Liver (tissue), 9 donors: ENCODE results near the gene ETF1. TPM values are rescaled to one million over a fixed set of nuclear protein-coding genes. Genes with fewer than 3 reads are reported as not detected.
A peak's percentile ranks its signal among the peaks of the same experiment; 100 is the strongest.

Experiments used
- DNase-seq: peaks from one replicate; pipeline ENCODE4 v3.0.0-alpha.2; 2017; ENCODE audit warnings: low spot score
- H3K27ac ChIP-seq, 2 donors: one replicate each; pipeline ENCODE4 v1.7.0; 2013; ENCODE audit warnings: inconsistent platforms in 2 of 2, low read length in 2 of 2, control low read depth in 1 of 2, low read depth in 1 of 2, mild to moderate bottlenecking in 1 of 2
- H3K27me3 ChIP-seq, 4 donors: one replicate each; pipeline versions ENCODE4 v1.6.1 to v1.7.0; 2013; ENCODE audit warnings: low read length in 3 of 4, inconsistent platforms in 1 of 4, mild to moderate bottlenecking in 1 of 4, moderate library complexity in 1 of 4; ENCODE audit not compliant: control insufficient read depth in 4 of 4, insufficient read depth in 4 of 4
- H3K36me3 ChIP-seq, 4 donors: one replicate each; pipeline versions ENCODE4 v1.6.1 to v1.7.0; 2013; ENCODE audit warnings: low read length in 3 of 4, mild to moderate bottlenecking in 3 of 4, low read depth in 1 of 4, moderate library complexity in 1 of 4; ENCODE audit not compliant: control insufficient read depth in 4 of 4, insufficient read depth in 3 of 4
- H3K4me1 ChIP-seq, 4 donors: one replicate each; pipeline versions ENCODE4 v1.6.1 to v1.7.0; 2013; ENCODE audit warnings: low read length in 3 of 4, mild to moderate bottlenecking in 3 of 4, moderate library complexity in 1 of 4; ENCODE audit not compliant: control insufficient read depth in 4 of 4, insufficient read depth in 4 of 4
- H3K4me3 ChIP-seq, 3 donors: one replicate each; pipeline versions ENCODE4 v1.6.1 to v1.7.0; 2013; ENCODE audit warnings: low read length in 3 of 3, control low read depth in 1 of 3, low read depth in 1 of 3, mild to moderate bottlenecking in 1 of 3
- H3K9ac ChIP-seq, 2 donors: one replicate each; pipeline ENCODE4 v1.7.0; 2013; ENCODE audit warnings: low read length in 2 of 2, mild to moderate bottlenecking in 2 of 2, moderate library complexity in 2 of 2, control low read depth in 1 of 2, low read depth in 1 of 2
- H3K9me3 ChIP-seq, 4 donors: one replicate each; pipeline versions ENCODE4 v1.6.1 to v1.7.0; 2013; ENCODE audit warnings: low read length in 3 of 4; ENCODE audit not compliant: control insufficient read depth in 4 of 4
- FOXA1 ChIP-seq: IDR thresholded peaks from 2 replicates; pipeline ENCODE4 v1.6.1; 2016; ENCODE audit warnings: antibody characterized with exemption
- FOXA2 ChIP-seq: IDR thresholded peaks from 2 replicates; pipeline ENCODE4 v1.6.1; 2016; ENCODE audit warnings: antibody characterized with exemption
- GABPA ChIP-seq, 2 donors: IDR thresholded peaks in 1 of 2; conservative IDR thresholded peaks in 1 of 2; 2 replicates each; pipeline ENCODE4 v1.6.1; 2016; ENCODE audit warnings: antibody characterized with exemption in 2 of 2, mild to moderate bottlenecking in 1 of 2, moderate library complexity in 1 of 2
- HNF4A ChIP-seq, 2 donors: conservative IDR thresholded peaks; 2 replicates each; pipeline ENCODE4 v1.6.1; 2016; ENCODE audit warnings: antibody characterized with exemption in 2 of 2, mild to moderate bottlenecking in 2 of 2
- HNF4G ChIP-seq: IDR thresholded peaks from 2 replicates; pipeline ENCODE4 v1.6.1; 2016; ENCODE audit warnings: antibody characterized with exemption
- JUND ChIP-seq, 2 donors: IDR thresholded peaks; 2 replicates each; pipeline ENCODE4 v1.6.1; 2016; ENCODE audit warnings: antibody characterized with exemption in 2 of 2
- NR2F2 ChIP-seq: IDR thresholded peaks from 2 replicates; pipeline ENCODE4 v1.6.1; 2016; ENCODE audit warnings: antibody characterized with exemption
- RXRA ChIP-seq, 2 donors: IDR thresholded peaks; 2 replicates each; pipeline ENCODE4 v1.6.1; 2017 to 2018; ENCODE audit warnings: antibody characterized with exemption in 2 of 2, mild to moderate bottlenecking in 1 of 2
- SP1 ChIP-seq: IDR thresholded peaks from 2 replicates; pipeline ENCODE4 v1.6.1; 2018; ENCODE audit warnings: antibody characterized with exemption, mild to moderate bottlenecking
- TAF1 ChIP-seq: conservative IDR thresholded peaks from 2 replicates; pipeline ENCODE4 v1.6.1; 2016; ENCODE audit warnings: antibody characterized with exemption, mild to moderate bottlenecking
- YY1 ChIP-seq: IDR thresholded peaks from 2 replicates; pipeline ENCODE4 v1.6.1; 2016; ENCODE audit warnings: antibody characterized with exemption, mild to moderate bottlenecking
- ZBTB33 ChIP-seq: IDR thresholded peaks from 2 replicates; pipeline ENCODE4 v1.6.1; 2016; ENCODE audit warnings: antibody characterized with exemption
- WGBS: extraction: QIAGEN DNeasy Blood & Tissue Kit; methylation state at CpG from one replicate; pipeline ENCODE4 v1.1.7; 2013; 5-methylcytosine and 5-hydroxymethylcytosine counted together
- polyA plus RNA-seq, 2 donors: library from polyadenylated mRNA; stranded (reverse) in 1 of 2; unstranded in 1 of 2; fragments of 200-250 nt in 1 of 2; fragments of >200 nt in 1 of 2; fragmentation: Nextera tagmentation in 1 of 2; extraction: Ambion mirVana in 1 of 2; gene quantifications; one replicate each; pipeline versions ENCODE4 v1.2.1 to v1.2.3, GENCODE V29; 2013 to 2015
- total RNA-seq, 2 donors: library from RNA; depleted of rRNA; stranded (reverse); fragments of >200 nt; gene quantifications; one replicate each; pipeline ENCODE4 v1.2.3, GENCODE V29; 2014
- TF ChIP-seq, protein P1 (sequence below): IDR thresholded peaks from 2 replicates; pipeline ENCODE4 v1.6.1; 2016; ENCODE audit warnings: antibody characterized with exemption
- donor health status: healthy.
- donor health status: healthy.
- donor health status: healthy.
- donor health status: healthy.
- donor health status: healthy.

ETF1 gene
- total and polyA plus RNA-seq, 4 donors, result 21.7 to 39.7 (median 31.1) TPM

DNA sequence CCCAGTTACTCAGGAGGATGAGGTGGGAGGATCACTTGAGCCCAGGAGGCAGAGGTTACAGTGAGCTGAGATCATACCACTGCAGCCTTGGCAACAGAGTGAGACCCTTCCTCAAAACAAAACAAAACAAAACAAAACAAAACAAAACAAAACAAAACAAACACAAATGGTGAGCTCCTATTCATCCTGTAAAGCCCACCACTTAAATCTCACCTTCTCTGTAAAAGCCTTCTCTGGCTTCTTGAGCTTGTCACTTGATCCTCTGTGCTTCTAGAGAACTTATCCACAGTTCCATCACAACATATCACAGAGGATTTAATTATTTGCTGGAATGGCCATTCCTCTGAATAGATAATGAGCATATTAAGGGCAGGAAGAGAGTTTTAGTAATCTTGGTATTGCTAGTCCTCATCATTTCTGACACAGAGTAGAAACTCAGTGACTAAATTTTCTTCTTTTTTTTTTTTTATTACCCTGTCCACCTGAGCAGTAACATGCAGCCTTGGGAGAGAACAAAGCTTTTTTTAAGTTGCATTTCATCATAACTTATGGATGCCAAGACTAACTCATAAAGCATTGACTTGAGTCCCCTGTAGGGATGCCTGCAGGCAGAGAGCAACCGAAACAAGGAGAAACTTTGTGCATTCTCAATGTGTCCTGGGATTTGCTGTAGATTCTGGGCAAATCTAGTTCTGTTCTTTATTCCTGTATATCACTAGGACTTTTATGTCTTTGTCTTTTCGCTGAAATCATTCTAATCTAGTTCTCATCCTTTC, 45.2 kb upstream of the ETF1 start:
- no peak for DNase-seq
- TF ChIP-seq FOXA2 (no peak), YY1 (no peak), JUND (IDR thresholded peaks at IDR 0.05) (no peak), ZBTB33 (no peak), FOXA1 (no peak)
- Histone ChIP-seq H3K27me3 (no peaks in the 10 kb centered on the region), H3K4me1 (peaks cover 0 to 20% (median 11%) of the 10 kb centered on the region in 4 donors), H3K9ac (no peak overlapping the region), H3K27ac (no peak overlapping the region), H3K9me3 (no peaks in the 10 kb centered on the region), H3K36me3 (no peaks in the 10 kb centered on the region), H3K4me3 (no peak overlapping the region)
- WGBS, result 92% methylated on average over 2 of the region's 2 CpGs

DNA sequence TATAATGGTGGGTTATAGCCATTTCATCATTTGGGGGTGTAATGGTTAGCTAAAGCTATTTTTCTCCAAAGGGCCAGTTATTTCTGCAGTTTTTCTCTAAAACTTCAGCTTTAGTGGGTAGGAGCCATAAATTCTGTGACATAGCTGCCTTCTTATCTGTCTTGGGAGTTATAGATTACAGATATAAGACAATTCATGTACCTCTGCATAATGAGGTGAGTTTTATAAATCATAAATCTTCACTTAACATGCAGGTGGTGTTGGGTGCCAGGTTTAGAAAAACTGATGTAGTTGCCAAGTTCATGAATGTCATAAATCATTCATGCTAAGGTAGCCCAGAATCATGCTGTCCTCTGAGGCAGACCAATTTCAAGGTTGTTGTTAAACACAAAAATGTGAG, 42.1 kb upstream of the ETF1 start:
- TF ChIP-seq, protein P1, sequence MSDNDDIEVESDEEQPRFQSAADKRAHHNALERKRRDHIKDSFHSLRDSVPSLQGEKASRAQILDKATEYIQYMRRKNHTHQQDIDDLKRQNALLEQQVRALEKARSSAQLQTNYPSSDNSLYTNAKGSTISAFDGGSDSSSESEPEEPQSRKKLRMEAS, result no peak
- TF ChIP-seq TAF1 (no peak), RXRA (IDR thresholded peaks at IDR 0.05) (no peak)
- H3K36me3 ChIP-seq, result no peaks in the 10 kb centered on the region
- H3K4me3 ChIP-seq, result no peak overlapping the region
- DNase-seq, result no peak
- no peaks in the 10 kb centered on the region for H3K27me3 ChIP-seq
- H3K9me3 ChIP-seq, result no peaks in the 10 kb centered on the region
- peaks cover 0 to 20% (median 11%) of the 10 kb centered on the region in 4 donors for H3K4me1 ChIP-seq
- no peak overlapping the region for H3K27ac ChIP-seq
- no peak overlapping the region for H3K9ac ChIP-seq

- no peak for DNase-seq
- H3K9me3 ChIP-seq, result no peaks in the 10 kb centered on the region
- 49% methylated on average over 8 of the region's 8 CpGs for WGBS
- H3K4me3 ChIP-seq, result no peak overlapping the region
- H3K4me1 ChIP-seq, result peaks cover 0 to 20% (median 11%) of the 10 kb centered on the region in 4 donors
- TF ChIP-seq HNF4G, result peak; percentile 32
- TF ChIP-seq NR2F2, result no peak
- peak in 1 of 2 donors; percentile 32 for TF ChIP-seq RXRA (IDR thresholded peaks at IDR 0.05)
- TF ChIP-seq, protein P1, result no peak
- peak; percentile 79 to 83 for TF ChIP-seq HNF4A (conservative IDR thresholded peaks at IDR 0.05)
- TF ChIP-seq YY1, result peak; percentile 92
- TF ChIP-seq FOXA2, result peak; percentile 91
- peak; percentile 89 for TF ChIP-seq SP1
- TF ChIP-seq FOXA1, result peak; percentile 79
- TF ChIP-seq GABPA (IDR thresholded peaks at IDR 0.05 in 1 of 2, conservative IDR thresholded peaks at IDR 0.05 in 1 of 2), result no peak
- no peaks in the 10 kb centered on the region for H3K36me3 ChIP-seq
- no peaks in the 10 kb centered on the region for H3K27me3 ChIP-seq
- peak overlapping the region; percentile 55 to 69 for H3K27ac ChIP-seq
- peak overlapping the region in 1 of 2 donors; percentile 61 for H3K9ac ChIP-seq
These were observed 41.1 kb upstream of the ETF1 start for GRCh38 chr5:138583984-138584637.
